ENCODE data around the gene EHD4. TPM values are rescaled to one million over a fixed set of nuclear protein-coding genes. Genes with fewer than 3 reads are reported as not detected.

Gene EHD4
- polyA plus RNA-seq, 1 of the 3 experiments (the other 2 are of a cell fraction): 17.5 TPM

DNA sequence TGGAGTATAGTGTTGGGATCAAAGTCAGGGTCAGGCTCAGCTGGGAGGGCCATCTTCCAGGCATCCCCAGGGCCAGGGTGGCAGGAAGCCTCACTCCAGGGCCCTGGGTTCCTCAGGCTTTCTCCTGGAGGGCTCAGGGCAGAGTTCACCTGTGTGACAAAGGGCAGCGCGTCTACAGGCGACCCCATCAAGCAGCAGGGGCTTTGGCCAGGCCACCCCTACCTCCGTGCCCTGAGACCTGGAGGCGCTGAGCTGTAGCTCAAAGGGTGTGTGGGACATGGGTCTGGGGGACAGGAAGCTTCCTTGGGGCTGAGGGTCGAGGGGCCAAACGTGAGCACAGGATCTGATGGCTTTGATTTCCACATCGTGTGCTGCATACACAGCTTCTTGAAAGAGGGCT lies 91.3 kb downstream of the EHD4 start:
- CTCF ChIA-PET: interaction anchor here (1.0 to 2.1 kb wide), 2 partner anchors 24 to 323 kb away, joined by 4 to 5 read pairs; no protein-coding TSS in a partner anchor
- POLR2A ChIA-PET: no interaction called here
- Histone ChIP-seq H3K9me3 (no peaks in the 10 kb centered on the region), H3K79me2 (ENCODE audit: insufficient read depth) (no peaks in the 10 kb centered on the region), H3K27me3 (ENCODE audit: insufficient read depth) (no peaks in the 10 kb centered on the region), H3K9ac (no peak overlapping the region), H3K9me2 (no peaks in the 10 kb centered on the region), H3K4me3 (ENCODE audit: low read depth in 2 of 2, low read length in 1 of 2) (no peak overlapping the region), H3F3A (replicated peaks; ENCODE audit: insufficient read depth) (no peaks in the 10 kb centered on the region), H3K36me3 (replicated peaks in 1 of 2; ENCODE audit: control insufficient read depth in 1 of 2, insufficient read depth in 2 of 2, low read length in 1 of 2) (no peaks in the 10 kb centered on the region), H2AFZ (ENCODE audit: low read depth) (no peak overlapping the region), H3K4me2 (no peak overlapping the region), H4K20me1 (ENCODE audit: insufficient read depth) (no peaks in the 10 kb centered on the region), H3K4me1 (ENCODE audit: control insufficient read depth in 1 of 2, insufficient read depth in 2 of 2, low read depth in 1 of 2, low read length in 1 of 2) (peaks cover 0 to 26% of the 10 kb centered on the region in 2 experiments; a peak in 1 of 4 replicates), H3K27ac (ENCODE audit: low read depth in 2 of 2, low read length in 1 of 2) (no peak overlapping the region)
- WGBS (ENCODE audit: low lambda C conversion rate): 92% methylated on average over 2 of the region's 8 CpGs
- DNase-seq: no peak
- TF ChIP-seq TCF12 (IDR thresholded peaks at IDR 0.05) (no peak), CHD2 (IDR thresholded peaks at IDR 0.05; ENCODE audit: low read length, partially characterized antibody) (no peak)

- Histone ChIP-seq H3K27me3 (ENCODE audit: insufficient read depth) (no peaks in the 10 kb centered on the region), H3K27ac (ENCODE audit: low read depth in 2 of 2, low read length in 1 of 2) (no peak overlapping the region), H3K4me3 (ENCODE audit: low read depth in 2 of 2, low read length in 1 of 2) (no peak overlapping the region), H3K79me2 (ENCODE audit: insufficient read depth) (no peaks in the 10 kb centered on the region), H3K4me1 (ENCODE audit: control insufficient read depth in 1 of 2, insufficient read depth in 2 of 2, low read depth in 1 of 2, low read length in 1 of 2) (peaks cover 0 to 27% of the 10 kb centered on the region in 2 experiments; a peak in 1 of 4 replicates), H3K9me2 (no peaks in the 10 kb centered on the region), H3K9ac (no peak overlapping the region), H3K4me2 (no peak overlapping the region), H3K9me3 (no peaks in the 10 kb centered on the region), H3K36me3 (replicated peaks in 1 of 2; ENCODE audit: control insufficient read depth in 1 of 2, insufficient read depth in 2 of 2, low read length in 1 of 2) (no peaks in the 10 kb centered on the region), H3F3A (replicated peaks; ENCODE audit: insufficient read depth) (no peaks in the 10 kb centered on the region), H4K20me1 (ENCODE audit: insufficient read depth) (no peaks in the 10 kb centered on the region), H2AFZ (ENCODE audit: low read depth) (no peak overlapping the region)
- CTCF ChIA-PET: interaction anchor here (1.0 to 2.1 kb wide), 2 partner anchors 24 to 54 kb away, joined by 3 to 5 read pairs; no protein-coding TSS in a partner anchor
- WGBS (ENCODE audit: low lambda C conversion rate): 94% methylated on average over 5 of the region's 10 CpGs
- DNase-seq: no peak
- TF ChIP-seq IRF3 (IDR thresholded peaks at IDR 0.05; ENCODE audit: low read depth, low read length) (no peak), USF1 (IDR thresholded peaks at IDR 0.05; ENCODE audit: borderline replicate concordance, low read depth) (no peak), TEAD4 (IDR thresholded peaks at IDR 0.05; ENCODE audit: borderline replicate concordance, insufficient read depth) (no peak), EZH2phosphoT487 (IDR thresholded peaks at IDR 0.05; ENCODE audit: borderline replicate concordance, low read depth) (no peak), POLR2AphosphoS5 (IDR thresholded peaks at IDR 0.05; ENCODE audit: low read depth, low read length) (no peak)
- POLR2A ChIA-PET: interaction anchor here (0.6 kb wide), 1 partner anchor 336 kb away, joined by 3 read pairs; the partner anchor contains the start of gene RPAP1
Measured at GRCh38 chr15:41880156-41880877, 92.0 kb downstream of the EHD4 start.

Measured in SK-N-SH (cell line).